ENCODE results near the gene HEXD.

The HEXD gene

GRCh38 chr17:82385559-82386254, 32.4 kb upstream of the HEXD start:
- TF ChIP-seq FOXM1 (IDR thresholded peaks at IDR 0.05; ENCODE audit: borderline replicate concordance, low read depth) (no peak), CEBPB (IDR thresholded peaks at IDR 0.05) (no peak), NFIC (IDR thresholded peaks at IDR 0.05) (peak; percentile 31; the same call in 1 of the 2 replicates), TEAD4 (IDR thresholded peaks at IDR 0.05) (peak; percentile 17; the same call in 1 of the 2 replicates), REST (IDR thresholded peaks at IDR 0.05; ENCODE audit: low read depth) (no peak), USF1 (IDR thresholded peaks at IDR 0.05) (no peak), MAX (IDR thresholded peaks at IDR 0.05) (no peak), ZBTB7A (IDR thresholded peaks at IDR 0.05; ENCODE audit: low read depth) (no peak; the same call in 1 of the 2 replicates), YY1 (IDR thresholded peaks at IDR 0.05; ENCODE audit: low read depth) (no peak)

GRCh38 chr17:82386255-82386831, 31.8 kb upstream of the HEXD start:
- no peak for TF ChIP-seq TCF12 (IDR thresholded peaks at IDR 0.05; ENCODE audit: low read depth)
- TF ChIP-seq NFIC (IDR thresholded peaks at IDR 0.05): no peak
- TF ChIP-seq TEAD4 (IDR thresholded peaks at IDR 0.05): no peak
- TF ChIP-seq EP300 (IDR thresholded peaks at IDR 0.05; ENCODE audit: borderline replicate concordance): no peak
- TF ChIP-seq ZBTB7A (IDR thresholded peaks at IDR 0.05; ENCODE audit: low read depth): no peak
- TF ChIP-seq MAX (IDR thresholded peaks at IDR 0.05): no peak

- TF ChIP-seq RAD21 (IDR thresholded peaks at IDR 0.05; ENCODE audit: low read depth): no peak
Measured at GRCh38 chr17:82386881-82387704, 31.1 kb upstream of the HEXD start.

GRCh38 chr17:82387705-82388106, 30.4 kb upstream of the HEXD start:
- TF ChIP-seq REST (IDR thresholded peaks at IDR 0.05; ENCODE audit: low read depth) (peak; percentile 49; the same call in 1 of the 2 replicates), TEAD4 (IDR thresholded peaks at IDR 0.05) (no peak)

GRCh38 chr17:82388223-82388921, 29.8 kb upstream of the HEXD start:
- TF ChIP-seq TEAD4 (IDR thresholded peaks at IDR 0.05): no peak
- TF ChIP-seq ZBTB7A (IDR thresholded peaks at IDR 0.05; ENCODE audit: low read depth): no peak
- peak; percentile 92 for TF ChIP-seq REST (IDR thresholded peaks at IDR 0.05; ENCODE audit: low read depth)
- no peak for TF ChIP-seq CEBPB (IDR thresholded peaks at IDR 0.05)
- TF ChIP-seq YY1 (IDR thresholded peaks at IDR 0.05; ENCODE audit: low read depth): no peak
- TF ChIP-seq CREB1 (IDR thresholded peaks at IDR 0.05; ENCODE audit: low read depth): no peak
- peak; percentile 91 for TF ChIP-seq NFIC (IDR thresholded peaks at IDR 0.05)
- TF ChIP-seq USF1 (IDR thresholded peaks at IDR 0.05): peak; percentile 26
- peak; percentile 63 for TF ChIP-seq MAX (IDR thresholded peaks at IDR 0.05)
- TF ChIP-seq EP300 (IDR thresholded peaks at IDR 0.05; ENCODE audit: borderline replicate concordance): peak; percentile 71
- peak; percentile 79 for TF ChIP-seq TCF12 (IDR thresholded peaks at IDR 0.05; ENCODE audit: low read depth)
- TF ChIP-seq EGR1 (IDR thresholded peaks at IDR 0.05): no peak
- TF ChIP-seq RAD21 (IDR thresholded peaks at IDR 0.05; ENCODE audit: low read depth): peak; percentile 44; the same call in 1 of the 2 replicates
- no peak for TF ChIP-seq TAF1 (IDR thresholded peaks at IDR 0.05; ENCODE audit: low read depth)
- no peak for TF ChIP-seq FOXM1 (IDR thresholded peaks at IDR 0.05; ENCODE audit: borderline replicate concordance, low read depth)
